Kidney (tissue), 14 donors: ENCODE results near the gene NBAS. TPM values are rescaled to one million over a fixed set of nuclear protein-coding genes. Genes with fewer than 3 reads are reported as not detected.

ENCODE experiments used
- DNase-seq, 5 donors: peaks; one replicate each; pipeline ENCODE4 v3.0.0-alpha.2; 2013 to 2020
- FAIRE-seq: peaks from 2 replicates; lab custom pipeline; 2012; peaks lifted over from hg19 to GRCh38; lab: Jason Lieb, UNC
- H3K27ac ChIP-seq, 2 donors: one replicate each; pipeline ENCODE4 v1.7.0; 2013; ENCODE audit warnings: low read depth in 2 of 2, low read length in 2 of 2, inconsistent platforms in 1 of 2
- H3K27me3 ChIP-seq: one replicate; pipeline ENCODE4 v1.7.1; 2013; ENCODE audit warnings: low read length, inconsistent platforms; ENCODE audit not compliant: control insufficient read depth, insufficient read depth
- H3K36me3 ChIP-seq, 3 donors: one replicate each; pipeline versions ENCODE4 v1.7.0 to v1.7.1; 2013; ENCODE audit warnings: low read length in 3 of 3, control low read depth in 1 of 3, inconsistent platforms in 1 of 3; ENCODE audit not compliant: insufficient read depth in 3 of 3, control insufficient read depth in 2 of 3
- H3K4me1 ChIP-seq, 3 donors: one replicate each; pipeline versions ENCODE4 v1.7.0 to v1.7.1; 2013; ENCODE audit warnings: low read length in 3 of 3, inconsistent platforms in 1 of 3, low read depth in 1 of 3; ENCODE audit not compliant: control insufficient read depth in 2 of 3, insufficient read depth in 2 of 3
- H3K4me3 ChIP-seq, 3 donors: one replicate each; pipeline versions ENCODE4 v1.7.0 to v1.8.1; 2013; ENCODE audit warnings: low read length in 3 of 3, control low read depth in 1 of 3, inconsistent platforms in 1 of 3
- H3K9ac ChIP-seq, 3 donors: one replicate each; pipeline versions ENCODE4 v1.7.0 to v1.7.1; 2013; ENCODE audit warnings: low read length in 3 of 3, control low read depth in 1 of 3, inconsistent platforms in 1 of 3
- H3K9me3 ChIP-seq, 3 donors: one replicate each; pipeline versions ENCODE4 v1.7.0 to v1.7.1; 2013; ENCODE audit warnings: low read length in 3 of 3, control low read depth in 1 of 3, inconsistent platforms in 1 of 3; ENCODE audit not compliant: control insufficient read depth in 2 of 3, insufficient read depth in 1 of 3
- CTCF ChIP-seq: IDR thresholded peaks from 3 replicates; pipeline ENCODE4 v1.5.1; 2012; ENCODE audit warnings: mild to moderate bottlenecking, moderate library complexity, borderline replicate concordance; ENCODE audit not compliant: insufficient read depth; ENCODE audit errors: extremely low read depth
- intact Hi-C: fragments of 100-400 bp; cut with DNase I; formaldehyde crosslinking; loops from one replicate; pipeline ENCODE4 v1.11.1; 2022
- polyA plus RNA-seq: library from polyadenylated mRNA; stranded (reverse); fragments of 350-450 nt; fragmentation: Illumina TruSeq; extraction: RNeasy Lipid Tissue Mini Kit (QIAGEN cat#74804); gene quantifications from one replicate; pipeline ENCODE4 v1.2.3, GENCODE V29; 2014; ENCODE audit warnings: low read depth, low replicate concordance; ENCODE audit not compliant: insufficient read depth
- total RNA-seq: library from RNA; stranded (reverse); fragmentation: NEBNext Ultra II Directional; extraction: Animal tissue kit (Norgen Biotek cat#: 25700); gene quantifications from one replicate; pipeline ENCODE4 v1.2.1, GENCODE V29; 2021
- donor health status: control.
- donor health status: control.
- donor health status: control.
- donor health status: control.
- donor health status: control.
- donor health status: DM: yes; HTN: yes; CAD: no.
- donor health status: Normal renal cell carcinoma (clear cell type).

NBAS gene
- total and polyA plus RNA-seq, 2 donors from 2014 or later = 40.8 to 44.2 TPM

DNA sequence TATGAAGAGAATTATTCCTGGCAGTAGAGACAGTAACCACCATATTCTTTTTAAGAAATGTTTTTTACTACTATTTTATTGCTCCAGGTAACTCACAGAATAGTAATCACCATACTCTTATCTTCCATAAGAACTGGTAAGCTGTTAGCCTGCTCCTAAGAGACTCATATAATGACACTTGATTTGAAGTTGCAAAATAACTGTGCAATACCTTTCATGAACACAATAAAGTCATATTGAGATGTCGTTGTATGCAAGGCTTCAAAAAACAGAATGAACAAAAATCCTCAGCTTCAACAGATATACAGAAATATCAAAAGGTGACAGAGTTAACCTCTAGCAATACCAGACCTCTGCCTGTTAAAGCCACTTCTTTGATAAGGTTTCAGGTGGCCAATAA lies 360.1 kb downstream of the NBAS start:
- no peak overlapping the region for H3K4me3 ChIP-seq
- no peaks in the 10 kb centered on the region for H3K9me3 ChIP-seq
- no peak for TF ChIP-seq CTCF
- H3K27ac ChIP-seq = no peak overlapping the region
- FAIRE-seq = no peak
- no peaks in the 10 kb centered on the region for H3K4me1 ChIP-seq
- no peaks in the 10 kb centered on the region for H3K27me3 ChIP-seq
- H3K36me3 ChIP-seq = no peaks in the 10 kb centered on the region
- intact Hi-C loops = no loop called here
- no peak for DNase-seq
- H3K9ac ChIP-seq = no peak overlapping the region

DNA sequence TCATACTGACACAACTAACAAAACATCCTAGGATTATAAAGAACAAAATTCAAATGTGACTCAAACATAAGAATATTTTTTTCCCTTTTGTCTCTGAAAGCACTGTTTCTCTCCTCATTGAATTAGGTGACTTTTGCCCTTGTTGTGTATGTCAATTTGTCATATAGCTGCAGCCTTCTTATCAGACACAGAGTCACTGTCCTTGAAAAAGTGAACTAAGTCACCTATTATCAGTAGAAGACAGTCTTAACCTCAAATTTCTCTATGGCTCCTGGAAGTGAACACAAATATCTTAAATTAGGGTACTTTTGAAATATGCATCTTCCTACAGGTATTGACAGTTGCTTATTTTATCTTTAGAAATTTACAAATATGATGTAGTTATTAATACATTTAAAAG lies 360.6 kb downstream of the NBAS start:
- no peaks in the 10 kb centered on the region for H3K9me3 ChIP-seq
- FAIRE-seq = no peak
- no peaks in the 10 kb centered on the region for H3K36me3 ChIP-seq
- TF ChIP-seq CTCF = no peak
- peaks cover 0 to 2% (median 0%) of the 10 kb centered on the region in 3 donors for H3K4me1 ChIP-seq
- no peak overlapping the region for H3K4me3 ChIP-seq
- no peak overlapping the region for H3K9ac ChIP-seq
- no peak for DNase-seq
- intact Hi-C loops = no loop called here
- no peaks in the 10 kb centered on the region for H3K27me3 ChIP-seq
- no peak overlapping the region for H3K27ac ChIP-seq

DNA sequence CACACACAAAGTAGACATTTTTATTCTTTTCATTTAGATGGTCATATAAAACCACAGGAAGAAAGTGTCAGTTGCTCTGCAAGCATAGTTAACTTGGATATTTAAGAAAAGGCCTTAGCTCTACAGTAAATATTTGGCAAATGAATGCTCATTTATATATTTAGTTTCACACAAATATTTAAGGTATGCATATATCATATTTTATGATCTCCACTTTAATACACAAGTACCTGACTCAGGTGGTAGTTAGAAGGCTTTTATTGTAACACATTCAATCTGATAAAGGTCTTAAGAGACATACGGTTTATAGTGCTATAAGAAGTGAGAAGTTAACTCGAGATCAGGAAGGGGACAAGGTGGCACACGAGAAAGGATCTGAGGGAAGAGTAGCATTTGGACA lies 363.1 kb downstream of the NBAS start:
- no peaks in the 10 kb centered on the region for H3K36me3 ChIP-seq
- no peak overlapping the region for H3K27ac ChIP-seq
- intact Hi-C loops = no loop called here
- H3K9ac ChIP-seq = no peak overlapping the region
- DNase-seq (no peak), FAIRE-seq (no peak)
- no peaks in the 10 kb centered on the region for H3K9me3 ChIP-seq
- peaks cover 0 to 2% (median 0%) of the 10 kb centered on the region in 3 donors for H3K4me1 ChIP-seq
- H3K4me3 ChIP-seq = no peak overlapping the region
- TF ChIP-seq CTCF = no peak
- H3K27me3 ChIP-seq = no peaks in the 10 kb centered on the region

GRCh38 chr2:15195813-15196212 lies 365.3 kb downstream of the NBAS start:
- no peak overlapping the region for H3K9ac ChIP-seq
- H3K4me1 ChIP-seq = peaks cover 0 to 2% (median 0%) of the 10 kb centered on the region in 3 donors
- no peaks in the 10 kb centered on the region for H3K27me3 ChIP-seq
- no peak for DNase-seq
- no peak for TF ChIP-seq CTCF
- no peak for FAIRE-seq
- no peaks in the 10 kb centered on the region for H3K36me3 ChIP-seq
- intact Hi-C loops = no loop called here
- no peak overlapping the region for H3K4me3 ChIP-seq
- no peaks in the 10 kb centered on the region for H3K9me3 ChIP-seq
- H3K27ac ChIP-seq = no peak overlapping the region
